NCI-H2081 treated with DMSO at 0.1 percent for 48 hours (cell line): ENCODE data around the gene CEP20.
"Not testable (repeated sequence)": the region's sequence is repeated elsewhere in the genome, so short reads cannot be mapped to it uniquely, and the experiment has no call there.

Source experiments
- DNase-seq: peaks from one replicate; lab custom pipeline; 2025; lab: John Stamatoyannopoulos, UW

The CEP20 gene

GRCh38 chr16:15888072-15888976 is at the start of gene CEP20:
TSS of gene CEP20 (minus strand) at chr16:15888603. CDS start at chr16:15888585, 18 bp downstream.
- peak; percentile 79 for DNase-seq

DNA sequence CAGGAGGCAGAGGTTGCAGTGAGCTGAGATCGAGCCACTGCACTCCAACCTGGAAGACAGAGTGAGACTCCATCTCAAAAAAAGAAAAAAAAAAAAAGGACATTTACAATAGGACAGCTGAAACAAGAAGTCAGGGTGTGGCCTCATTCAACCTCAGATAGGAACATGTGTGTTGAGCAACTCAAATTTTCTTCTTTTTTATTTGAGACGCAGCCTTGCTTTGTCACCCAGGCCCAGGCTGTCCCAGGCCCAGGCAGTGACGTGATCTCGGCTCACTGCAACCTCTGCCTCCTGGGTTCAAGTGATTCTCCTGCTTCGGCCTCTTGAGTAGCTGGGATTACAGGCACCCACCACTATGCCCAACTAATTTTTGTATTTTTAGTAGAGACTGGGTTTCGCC is 48.4 kb upstream of the CEP20 start:
- not testable (repeated sequence) for DNase-seq

DNA sequence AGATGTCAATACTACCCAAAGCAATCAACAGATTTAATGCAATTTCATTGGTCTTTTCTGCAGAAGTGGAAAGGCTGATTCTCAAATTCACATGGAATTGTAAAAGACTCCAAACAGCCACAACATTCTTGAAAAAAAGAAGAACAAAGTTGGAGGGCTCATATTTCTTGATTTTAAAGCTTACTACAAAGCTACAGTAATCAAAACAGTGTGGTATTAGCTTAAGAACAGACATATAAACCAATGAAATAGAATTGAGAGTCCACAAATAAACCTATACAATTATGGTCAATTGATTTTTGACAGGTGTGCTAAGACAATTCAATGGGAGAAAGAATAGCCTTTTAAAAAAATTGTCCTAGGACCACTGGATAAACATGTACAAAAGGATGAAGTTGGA is 46.6 kb upstream of the CEP20 start:
- no peak for DNase-seq

GRCh38 chr16:15933781-15934180 is 45.4 kb upstream of the CEP20 start:
- no peak for DNase-seq

- DNase-seq = no peak
These were observed 44.5 kb upstream of the CEP20 start for GRCh38 chr16:15932939-15933338.

DNA sequence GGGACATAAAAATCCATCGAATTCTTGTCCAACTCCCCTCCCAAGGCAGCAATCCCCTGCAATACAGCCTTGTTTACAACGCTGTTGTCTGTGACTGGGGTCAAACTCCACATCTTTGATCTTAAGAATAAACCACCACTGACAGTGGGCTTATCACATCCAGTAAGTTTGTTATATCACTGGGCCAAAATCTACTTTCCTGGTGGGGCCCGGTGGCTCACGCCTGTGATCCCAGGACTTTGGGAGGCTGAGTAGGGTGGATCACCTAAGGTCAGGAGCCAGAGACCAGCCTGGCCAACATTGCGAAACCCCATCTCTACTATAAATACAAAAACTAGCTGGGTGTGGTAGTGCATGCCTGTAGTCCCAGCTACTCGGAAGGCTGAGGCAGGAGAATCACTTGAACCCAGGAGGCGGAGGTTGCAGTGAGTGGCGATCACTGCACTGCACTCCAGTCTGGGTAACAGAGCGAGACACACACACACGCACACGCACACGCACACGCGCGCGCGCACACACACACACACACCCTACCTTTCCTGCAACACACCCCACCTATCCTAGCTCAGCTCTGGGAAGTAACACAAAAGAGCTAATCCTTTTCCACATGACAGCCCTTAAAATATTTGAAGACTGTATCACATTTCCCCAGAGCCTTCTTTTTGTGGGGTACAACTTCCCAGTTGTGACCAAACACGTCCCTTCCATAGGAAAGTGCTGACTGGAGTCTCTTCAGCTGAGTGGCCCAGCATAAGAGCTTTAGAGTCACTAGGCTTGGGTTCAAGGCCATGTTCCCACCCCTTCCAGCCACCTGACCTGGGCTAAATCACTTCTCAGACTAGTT is 40.1 kb upstream of the CEP20 start:
- no peak for DNase-seq

DNA sequence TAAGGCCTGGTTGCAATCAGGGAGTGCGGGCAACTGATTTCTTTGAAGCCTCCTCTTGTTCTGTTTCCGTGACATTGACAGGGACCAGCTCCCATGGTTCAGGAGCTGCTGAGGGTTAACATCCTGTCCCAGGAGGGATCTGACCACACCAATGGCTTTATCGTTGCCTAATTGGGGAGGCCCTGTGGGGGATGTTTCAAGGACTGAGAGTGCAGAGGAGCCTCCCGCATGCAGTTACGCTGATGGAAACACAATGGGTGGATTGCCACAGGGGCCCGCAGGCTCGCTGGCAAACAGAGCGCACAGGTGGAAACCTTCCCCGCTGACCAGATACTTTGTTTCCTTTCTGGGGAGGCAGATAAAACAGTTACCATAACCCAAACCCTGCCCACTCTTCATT is 37.2 kb upstream of the CEP20 start:
- DNase-seq = no peak

- DNase-seq = no peak
These were observed 36.6 kb upstream of the CEP20 start for GRCh38 chr16:15924996-15925395.

DNA sequence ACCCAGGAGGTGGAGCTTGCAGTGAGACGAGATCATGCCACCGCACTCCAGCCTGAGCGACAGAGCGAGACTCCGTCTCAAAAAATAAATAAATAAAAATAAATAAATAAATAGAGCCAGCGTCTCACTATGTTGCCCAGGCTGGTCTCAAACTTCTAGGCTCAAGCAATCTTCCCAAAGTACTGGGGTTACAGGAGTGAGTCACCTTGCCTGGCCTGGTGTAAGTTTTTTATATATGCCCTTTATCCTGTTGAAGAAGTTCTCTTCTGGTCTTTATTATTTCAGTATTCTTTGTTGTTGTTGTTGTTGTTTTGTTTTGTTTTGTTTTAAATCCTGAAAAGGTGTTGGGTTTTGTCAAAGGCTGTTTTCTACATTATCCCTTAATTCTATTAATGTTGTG is 30.9 kb upstream of the CEP20 start:
- DNase-seq = no peak

- not testable (repeated sequence) for DNase-seq
These were observed 29.9 kb upstream of the CEP20 start for GRCh38 chr16:15918314-15918713.

DNA sequence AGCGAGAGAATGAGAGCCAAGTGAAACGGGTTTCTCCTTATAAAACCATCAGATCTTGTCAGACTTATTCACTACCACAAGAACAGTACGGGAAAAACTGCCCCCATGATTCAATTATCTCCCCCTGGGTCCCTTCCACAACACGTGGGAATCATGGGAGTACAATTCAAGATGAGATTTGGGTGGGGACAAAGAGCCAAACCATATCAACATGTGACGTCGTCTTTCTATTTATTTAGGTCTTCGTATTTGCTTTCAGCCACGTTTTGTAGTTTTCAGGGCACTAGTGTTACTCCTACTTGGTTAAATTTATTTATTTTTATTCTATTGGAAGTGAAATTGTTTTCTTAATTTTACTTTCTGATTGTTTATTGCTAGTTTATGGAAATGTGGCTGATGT is 27.9 kb upstream of the CEP20 start:
- no peak for DNase-seq

GRCh38 chr16:15915555-15916081 is 27.2 kb upstream of the CEP20 start:
- no peak for DNase-seq

DNA sequence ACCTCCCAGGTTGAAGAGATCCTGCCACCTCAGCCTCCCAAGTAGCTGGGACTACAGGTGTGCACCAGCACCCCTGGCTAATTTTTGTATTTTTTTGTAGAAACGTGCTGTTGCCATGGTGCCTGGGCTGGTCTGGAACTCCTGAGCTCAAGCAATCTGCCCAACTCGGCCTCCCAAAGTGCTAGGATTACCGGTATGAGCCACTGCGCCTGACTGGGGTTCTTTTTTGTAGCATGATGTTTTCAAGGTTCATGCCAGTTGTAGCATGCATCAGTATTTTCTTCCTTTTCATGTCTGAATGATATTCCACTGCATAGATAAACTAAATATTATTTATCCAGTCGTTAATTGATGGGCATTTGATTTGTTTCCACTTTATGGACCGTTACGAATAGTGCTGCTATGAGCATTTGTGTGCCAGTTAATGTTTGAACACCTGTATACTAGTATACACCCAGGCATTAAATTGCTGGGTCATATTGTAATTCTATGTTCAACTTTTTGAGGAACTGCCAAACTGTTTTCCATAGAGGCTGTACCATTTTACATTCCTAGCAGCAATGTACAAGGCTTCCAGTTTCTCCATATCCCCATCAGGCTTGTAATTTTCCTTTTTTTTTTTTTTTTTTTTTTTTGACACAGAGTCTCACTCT is 24.8 kb upstream of the CEP20 start:
- DNase-seq = no peak

DNA sequence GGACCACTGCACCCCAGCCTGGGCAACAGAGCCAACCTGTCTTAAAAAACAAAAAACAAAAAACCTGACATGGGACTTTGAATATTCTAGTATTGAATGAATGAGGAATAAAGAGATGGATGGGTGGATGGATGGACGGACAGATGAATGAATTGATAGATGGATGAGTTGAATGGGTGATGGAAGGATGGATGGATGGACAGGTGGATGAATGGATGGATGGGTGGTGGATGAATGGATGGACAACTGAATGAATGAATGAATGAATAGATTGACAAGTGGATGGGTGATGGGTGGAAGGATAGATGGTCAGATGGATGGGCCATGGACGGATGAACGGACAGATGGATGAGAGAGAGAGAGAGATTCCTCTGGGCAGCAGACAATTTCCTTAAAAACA is 22.8 kb upstream of the CEP20 start:
- DNase-seq = no peak

DNA sequence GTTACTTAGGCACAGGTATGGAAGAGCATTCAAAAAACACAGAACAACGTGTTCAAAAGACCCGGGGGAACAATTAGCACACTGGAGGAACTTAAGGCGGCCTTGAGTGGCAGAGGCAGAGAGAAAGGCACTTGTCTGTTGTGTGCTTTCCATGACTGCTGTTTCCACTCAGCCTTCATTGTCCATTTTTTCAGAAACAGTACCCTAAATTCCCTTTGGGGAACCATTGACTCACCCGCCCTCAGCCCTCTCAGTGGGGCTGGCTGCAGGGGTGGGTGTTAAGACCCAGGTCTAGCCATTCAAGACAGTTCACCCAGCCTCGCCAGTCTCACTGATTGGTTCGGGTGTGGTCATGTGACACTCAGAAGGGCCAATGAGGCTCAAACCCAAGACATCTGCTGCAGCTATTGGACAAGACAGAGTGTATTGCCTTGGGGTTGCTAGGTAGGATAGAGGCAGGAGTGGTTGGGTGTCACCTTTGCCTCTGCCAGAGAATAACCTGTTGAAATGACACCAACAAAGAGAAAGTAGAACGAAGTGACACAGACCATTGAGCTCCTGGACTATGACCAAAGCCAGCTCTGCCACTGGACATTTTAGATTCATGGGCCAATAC is 19.6 kb upstream of the CEP20 start:
- no peak for DNase-seq

GRCh38 chr16:15906439-15906838 is 18.0 kb upstream of the CEP20 start:
- DNase-seq = no peak

GRCh38 chr16:15903960-15904359 is 15.6 kb upstream of the CEP20 start:
- DNase-seq = no peak

GRCh38 chr16:15900901-15901500 is 12.6 kb upstream of the CEP20 start:
- no peak for DNase-seq

- no peak for DNase-seq
These were observed 12.0 kb upstream of the CEP20 start for GRCh38 chr16:15900357-15900756.

DNA sequence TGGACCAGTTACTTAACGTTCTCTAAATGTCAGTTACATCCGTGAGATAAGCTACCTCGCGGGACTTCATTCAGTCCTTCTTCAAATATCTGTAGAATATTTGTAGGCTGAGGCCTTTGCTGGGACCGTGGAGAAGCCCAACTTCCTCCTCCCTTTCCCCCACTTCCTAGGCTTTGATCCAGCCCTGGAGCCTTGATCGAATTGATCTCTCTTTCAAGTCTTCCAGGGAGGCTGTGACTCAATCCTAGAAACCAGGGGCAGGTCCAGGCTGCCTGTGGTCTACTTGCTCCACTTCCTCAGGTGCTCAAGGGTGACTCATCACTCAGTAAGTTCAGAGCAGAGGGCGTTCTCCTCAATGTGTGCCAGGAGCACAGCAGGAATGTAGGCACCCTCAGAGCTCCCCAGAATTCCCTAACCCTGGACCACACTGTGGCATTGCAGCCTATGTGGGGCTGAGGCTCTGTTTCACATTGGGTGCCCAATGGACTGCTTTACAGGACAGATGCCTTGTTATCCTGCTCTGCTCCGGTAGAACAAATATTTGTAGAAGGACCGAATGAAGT is 11.2 kb upstream of the CEP20 start:
- DNase-seq = no peak

- no peak for DNase-seq
These were observed 10.3 kb upstream of the CEP20 start for GRCh38 chr16:15898654-15899053.
